ENCODE data around the gene MAML2.

GRCh38 chr11:95991101-95991500, 351.9 kb downstream of the MAML2 start:
- TF ChIP-seq CTCF (IDR thresholded peaks at IDR 0.05), result no peak
- TF ChIP-seq POLR2A (IDR thresholded peaks at IDR 0.05), result no peak
